GM23338 (cell line): ENCODE data around the gene SPAG16. TPM values are rescaled to one million over a fixed set of nuclear protein-coding genes. Genes with fewer than 3 reads are reported as not detected.

Source experiments
- ATAC-seq: fragments of 200-7000 bp; cut with Tn5 transposase; 3 replicates; pipeline ENCODE4 v1.9.1; 2020
- DNase-seq: peaks from one replicate; pipeline ENCODE4 v3.0.0-alpha.2; 2015; ENCODE audit warnings: low spot score
- H2AFZ ChIP-seq: fragments of 200-600 bp; sonication (generic); 2 replicates; pipeline ENCODE4 v1.8.0; 2016; ENCODE audit warnings: antibody characterized with exemption, mild to moderate bottlenecking, moderate library complexity
- H3F3A ChIP-seq: fragments of 200-600 bp; sonication (generic); replicated peaks from 2 replicates; pipeline ENCODE4 v1.8.0; 2017; ENCODE audit warnings: antibody characterized with exemption, mixed run types, low read depth
- H3K27ac ChIP-seq: fragments of 200-600 bp; sonication (generic); 2 replicates; pipeline ENCODE4 v1.6.1; 2016; ENCODE audit warnings: low read depth
- H3K27me3 ChIP-seq: fragments of 200-600 bp; sonication (generic); 2 replicates; pipeline ENCODE4 v1.8.0; 2016; ENCODE audit warnings: mild to moderate bottlenecking, mixed run types, moderate library complexity; ENCODE audit not compliant: insufficient read depth
- H3K36me3 ChIP-seq: fragments of 200-600 bp; sonication (generic); 2 replicates; pipeline ENCODE4 v1.8.0; 2016; ENCODE audit warnings: mild to moderate bottlenecking; ENCODE audit not compliant: insufficient read depth
- H3K4me1 ChIP-seq: fragments of 200-600 bp; sonication (generic); 2 replicates; pipeline ENCODE4 v1.8.0; 2016; ENCODE audit warnings: mild to moderate bottlenecking, moderate library complexity; ENCODE audit not compliant: insufficient read depth
- H3K4me2 ChIP-seq: fragments of 200-600 bp; sonication (generic); 2 replicates; pipeline ENCODE4 v1.7.1; 2017; ENCODE audit warnings: mixed run types
- H3K4me3 ChIP-seq: fragments of 200-600 bp; sonication (generic); 2 replicates; pipeline ENCODE4 v1.6.1; 2016; ENCODE audit warnings: mixed run types
- H3K79me2 ChIP-seq: fragments of 200-600 bp; sonication (generic); replicated peaks from 2 replicates; pipeline ENCODE4 v1.8.0; 2017; ENCODE audit warnings: mild to moderate bottlenecking; ENCODE audit not compliant: insufficient read depth
- H3K9me2 ChIP-seq: fragments of 200-600 bp; sonication (generic); 2 replicates; pipeline ENCODE4 v1.8.0; 2017; ENCODE audit not compliant: insufficient read depth
- H4K20me1 ChIP-seq: fragments of 200-600 bp; sonication (generic); replicated peaks from 2 replicates; pipeline ENCODE4 v1.8.0; 2017; ENCODE audit warnings: mild to moderate bottlenecking; ENCODE audit not compliant: insufficient read depth
- H3K27ac Mint-ChIP-seq: 2 replicates; pipeline ENCODE4 v1.8.0; 2020; ENCODE audit warnings: inconsistent platforms, mild to moderate bottlenecking, moderate library complexity, mixed read lengths
- H3K27me3 Mint-ChIP-seq: 3 replicates; pipeline ENCODE4 v1.8.0; 2022; ENCODE audit warnings: low read depth, mild to moderate bottlenecking, moderate library complexity, mixed read lengths, inconsistent platforms; ENCODE audit not compliant: insufficient read depth, poor library complexity
- H3K36me3 Mint-ChIP-seq: 3 replicates; pipeline ENCODE4 v1.8.0; 2021; ENCODE audit warnings: low read depth, mild to moderate bottlenecking, inconsistent platforms, moderate library complexity, mixed read lengths
- H3K4me1 Mint-ChIP-seq: 3 replicates; pipeline ENCODE4 v1.8.0; 2020; ENCODE audit warnings: mild to moderate bottlenecking, inconsistent platforms, mixed read lengths
- H3K4me3 Mint-ChIP-seq: 3 replicates; pipeline ENCODE4 v1.8.0; 2021; ENCODE audit warnings: moderate library complexity, mild to moderate bottlenecking, inconsistent platforms, mixed read lengths
- H3K9me3 Mint-ChIP-seq: 3 replicates; pipeline ENCODE4 v1.8.0; 2020; ENCODE audit warnings: moderate library complexity, mild to moderate bottlenecking, inconsistent platforms, mixed read lengths
- CREB1 ChIP-seq: fragments of 250-450 bp; sonication (Bioruptor Pico); IDR thresholded peaks from 2 replicates; pipeline ENCODE4 v1.5.0; 2020; ENCODE audit warnings: low read depth, mild to moderate bottlenecking, moderate library complexity
- ETS1 ChIP-seq: IDR thresholded peaks from 2 replicates; pipeline ENCODE4 v1.6.1; 2016; ENCODE audit warnings: antibody characterized with exemption
- EZH2 ChIP-seq: fragments of 200-600 bp; sonication (generic); IDR thresholded peaks from one replicate; pipeline ENCODE4 v1.8.0; 2017; ENCODE audit warnings: antibody characterized with exemption, mild to moderate bottlenecking, low read depth; ENCODE audit not compliant: unreplicated experiment
- EZH2phosphoT487 ChIP-seq: fragments of 200-600 bp; sonication (generic); IDR thresholded peaks from one replicate; pipeline ENCODE4 v1.8.1; 2018; ENCODE audit warnings: antibody characterized with exemption; ENCODE audit not compliant: unreplicated experiment
- JUNB ChIP-seq: IDR thresholded peaks from one replicate; pipeline ENCODE4 v1.6.1; 2016; ENCODE audit warnings: antibody characterized with exemption; ENCODE audit not compliant: unreplicated experiment
- POLR2AphosphoS5 ChIP-seq: IDR thresholded peaks from 2 replicates; pipeline ENCODE4 v1.6.1; 2016; ENCODE audit warnings: antibody characterized with exemption, low read depth
- REST ChIP-seq: IDR thresholded peaks from one replicate; pipeline ENCODE4 v1.6.1; 2018; ENCODE audit warnings: antibody characterized with exemption; ENCODE audit not compliant: unreplicated experiment
- STAT1 ChIP-seq: IDR thresholded peaks from one replicate; pipeline ENCODE4 v1.6.1; 2016; ENCODE audit warnings: antibody characterized with exemption; ENCODE audit not compliant: unreplicated experiment
- ZNF331 ChIP-seq: fragments of 250-450 bp; sonication (Bioruptor Pico); IDR thresholded peaks from 2 replicates; pipeline ENCODE4 v1.5.0; 2020; ENCODE audit warnings: low read depth, mild to moderate bottlenecking, moderate library complexity
- polyA plus RNA-seq: library from polyadenylated mRNA; unstranded; fragments of >200 nt; fragmentation: Nextera tagmentation; extraction: Ambion mirVana; gene quantifications from 2 replicates; pipeline ENCODE4 v1.2.1, GENCODE V29; 2016
- total RNA-seq: library from RNA; depleted of rRNA; stranded (reverse); fragments of >200 nt; shearing (Covaris generic); gene quantifications from 2 replicates; pipeline ENCODE4 v1.2.3, GENCODE V29; 2014
- TF ChIP-seq, protein P1 (sequence below): fragments of 250-450 bp; sonication (Bioruptor Pico); IDR thresholded peaks from 2 replicates; pipeline ENCODE4 v1.5.0; 2020; ENCODE audit warnings: mild to moderate bottlenecking, moderate library complexity
- TF ChIP-seq, protein P2 (sequence below), 2 experiments: fragments of 200-600 bp in 1 of 2; sonication (generic) in 1 of 2; conservative IDR thresholded peaks; 2 replicates each; pipeline versions ENCODE4 v1.5.1 to v1.6.1; 2016 to 2017; ENCODE audit warnings: antibody characterized with exemption in 2 of 2, low read depth in 2 of 2, mild to moderate bottlenecking in 2 of 2, moderate library complexity in 1 of 2

SPAG16 gene
- total and polyA plus RNA-seq, 2 experiments from 2014 or later: 19.7 to 47.8 TPM

DNA sequence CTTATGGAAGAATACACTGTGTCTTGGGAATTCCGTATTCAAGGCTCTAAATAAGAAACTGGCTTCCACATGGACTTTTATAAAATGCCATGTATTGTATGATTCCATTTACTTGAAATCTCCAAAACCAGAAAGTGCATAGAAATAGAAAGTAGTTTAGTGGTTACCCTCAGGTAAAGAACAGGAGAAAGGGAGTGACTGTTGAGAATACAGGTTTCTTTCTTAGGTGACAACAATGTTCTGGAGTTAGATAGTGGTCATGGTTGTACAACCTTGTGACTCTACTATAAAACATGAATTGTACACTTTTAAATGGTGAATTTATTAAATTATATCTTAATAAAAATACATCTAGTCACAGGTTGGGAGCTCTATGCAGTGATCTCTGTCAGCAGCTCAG, 481.8 kb downstream of the SPAG16 start:
- no peak overlapping the region for H3K4me2 ChIP-seq
- H3K27me3 ChIP-seq: no peaks in the 10 kb centered on the region
- no peak overlapping the region for H3K27ac ChIP-seq
- H2AFZ ChIP-seq: no peak overlapping the region
- H4K20me1 ChIP-seq: no peaks in the 10 kb centered on the region
- H3K4me3 ChIP-seq: no peak overlapping the region
- no peak overlapping the region for H3K4me3 Mint-ChIP-seq
- H3F3A ChIP-seq: no peaks in the 10 kb centered on the region
- H3K36me3 ChIP-seq: no peaks in the 10 kb centered on the region
- ATAC-seq: no peak
- no peaks in the 10 kb centered on the region for H3K9me3 Mint-ChIP-seq
- no peak overlapping the region for H3K27ac Mint-ChIP-seq
- H3K9me2 ChIP-seq: no peaks in the 10 kb centered on the region
- no peaks in the 10 kb centered on the region for H3K79me2 ChIP-seq
- peaks cover 3% of the 10 kb centered on the region; the same call in 2 of the 3 replicates for H3K4me1 Mint-ChIP-seq
- no peaks in the 10 kb centered on the region for H3K27me3 Mint-ChIP-seq
- TF ChIP-seq ETS1 (no peak), JUNB (no peak), EZH2phosphoT487 (no peak), STAT1 (no peak), EZH2 (no peak), ZNF331 (no peak), CREB1 (CRISPR knock-in tag) (no peak), POLR2AphosphoS5 (no peak), REST (no peak)
- TF ChIP-seq, protein P1, sequence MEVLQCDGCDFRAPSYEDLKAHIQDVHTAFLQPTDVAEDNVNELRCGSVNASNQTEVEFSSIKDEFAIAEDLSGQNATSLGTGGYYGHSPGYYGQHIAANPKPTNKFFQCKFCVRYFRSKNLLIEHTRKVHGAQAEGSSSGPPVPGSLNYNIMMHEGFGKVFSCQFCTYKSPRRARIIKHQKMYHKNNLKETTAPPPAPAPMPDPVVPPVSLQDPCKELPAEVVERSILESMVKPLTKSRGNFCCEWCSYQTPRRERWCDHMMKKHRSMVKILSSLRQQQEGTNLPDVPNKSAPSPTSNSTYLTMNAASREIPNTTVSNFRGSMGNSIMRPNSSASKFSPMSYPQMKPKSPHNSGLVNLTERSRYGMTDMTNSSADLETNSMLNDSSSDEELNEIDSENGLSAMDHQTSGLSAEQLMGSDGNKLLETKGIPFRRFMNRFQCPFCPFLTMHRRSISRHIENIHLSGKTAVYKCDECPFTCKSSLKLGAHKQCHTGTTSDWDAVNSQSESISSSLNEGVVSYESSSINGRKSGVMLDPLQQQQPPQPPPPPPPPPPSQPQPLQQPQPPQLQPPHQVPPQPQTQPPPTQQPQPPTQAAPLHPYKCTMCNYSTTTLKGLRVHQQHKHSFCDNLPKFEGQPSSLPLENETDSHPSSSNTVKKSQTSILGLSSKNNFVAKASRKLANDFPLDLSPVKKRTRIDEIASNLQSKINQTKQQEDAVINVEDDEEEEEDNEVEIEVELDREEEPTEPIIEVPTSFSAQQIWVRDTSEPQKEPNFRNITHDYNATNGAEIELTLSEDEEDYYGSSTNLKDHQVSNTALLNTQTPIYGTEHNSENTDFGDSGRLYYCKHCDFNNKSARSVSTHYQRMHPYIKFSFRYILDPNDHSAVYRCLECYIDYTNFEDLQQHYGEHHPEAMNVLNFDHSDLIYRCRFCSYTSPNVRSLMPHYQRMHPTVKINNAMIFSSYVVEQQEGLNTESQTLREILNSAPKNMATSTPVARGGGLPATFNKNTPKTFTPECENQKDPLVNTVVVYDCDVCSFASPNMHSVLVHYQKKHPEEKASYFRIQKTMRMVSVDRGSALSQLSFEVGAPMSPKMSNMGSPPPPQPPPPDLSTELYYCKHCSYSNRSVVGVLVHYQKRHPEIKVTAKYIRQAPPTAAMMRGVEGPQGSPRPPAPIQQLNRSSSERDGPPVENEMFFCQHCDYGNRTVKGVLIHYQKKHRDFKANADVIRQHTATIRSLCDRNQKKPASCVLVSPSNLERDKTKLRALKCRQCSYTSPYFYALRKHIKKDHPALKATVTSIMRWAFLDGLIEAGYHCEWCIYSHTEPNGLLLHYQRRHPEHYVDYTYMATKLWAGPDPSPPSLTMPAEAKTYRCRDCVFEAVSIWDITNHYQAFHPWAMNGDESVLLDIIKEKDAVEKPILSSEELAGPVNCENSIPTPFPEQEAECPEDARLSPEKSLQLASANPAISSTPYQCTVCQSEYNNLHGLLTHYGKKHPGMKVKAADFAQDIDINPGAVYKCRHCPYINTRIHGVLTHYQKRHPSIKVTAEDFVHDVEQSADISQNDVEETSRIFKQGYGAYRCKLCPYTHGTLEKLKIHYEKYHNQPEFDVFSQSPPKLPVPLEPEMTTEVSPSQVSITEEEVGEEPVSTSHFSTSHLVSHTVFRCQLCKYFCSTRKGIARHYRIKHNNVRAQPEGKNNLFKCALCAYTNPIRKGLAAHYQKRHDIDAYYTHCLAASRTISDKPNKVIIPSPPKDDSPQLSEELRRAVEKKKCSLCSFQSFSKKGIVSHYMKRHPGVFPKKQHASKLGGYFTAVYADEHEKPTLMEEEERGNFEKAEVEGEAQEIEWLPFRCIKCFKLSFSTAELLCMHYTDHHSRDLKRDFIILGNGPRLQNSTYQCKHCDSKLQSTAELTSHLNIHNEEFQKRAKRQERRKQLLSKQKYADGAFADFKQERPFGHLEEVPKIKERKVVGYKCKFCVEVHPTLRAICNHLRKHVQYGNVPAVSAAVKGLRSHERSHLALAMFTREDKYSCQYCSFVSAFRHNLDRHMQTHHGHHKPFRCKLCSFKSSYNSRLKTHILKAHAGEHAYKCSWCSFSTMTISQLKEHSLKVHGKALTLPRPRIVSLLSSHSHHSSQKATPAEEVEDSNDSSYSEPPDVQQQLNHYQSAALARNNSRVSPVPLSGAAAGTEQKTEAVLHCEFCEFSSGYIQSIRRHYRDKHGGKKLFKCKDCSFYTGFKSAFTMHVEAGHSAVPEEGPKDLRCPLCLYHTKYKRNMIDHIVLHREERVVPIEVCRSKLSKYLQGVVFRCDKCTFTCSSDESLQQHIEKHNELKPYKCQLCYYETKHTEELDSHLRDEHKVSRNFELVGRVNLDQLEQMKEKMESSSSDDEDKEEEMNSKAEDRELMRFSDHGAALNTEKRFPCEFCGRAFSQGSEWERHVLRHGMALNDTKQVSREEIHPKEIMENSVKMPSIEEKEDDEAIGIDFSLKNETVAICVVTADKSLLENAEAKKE: no peak
- TF ChIP-seq, protein P2, sequence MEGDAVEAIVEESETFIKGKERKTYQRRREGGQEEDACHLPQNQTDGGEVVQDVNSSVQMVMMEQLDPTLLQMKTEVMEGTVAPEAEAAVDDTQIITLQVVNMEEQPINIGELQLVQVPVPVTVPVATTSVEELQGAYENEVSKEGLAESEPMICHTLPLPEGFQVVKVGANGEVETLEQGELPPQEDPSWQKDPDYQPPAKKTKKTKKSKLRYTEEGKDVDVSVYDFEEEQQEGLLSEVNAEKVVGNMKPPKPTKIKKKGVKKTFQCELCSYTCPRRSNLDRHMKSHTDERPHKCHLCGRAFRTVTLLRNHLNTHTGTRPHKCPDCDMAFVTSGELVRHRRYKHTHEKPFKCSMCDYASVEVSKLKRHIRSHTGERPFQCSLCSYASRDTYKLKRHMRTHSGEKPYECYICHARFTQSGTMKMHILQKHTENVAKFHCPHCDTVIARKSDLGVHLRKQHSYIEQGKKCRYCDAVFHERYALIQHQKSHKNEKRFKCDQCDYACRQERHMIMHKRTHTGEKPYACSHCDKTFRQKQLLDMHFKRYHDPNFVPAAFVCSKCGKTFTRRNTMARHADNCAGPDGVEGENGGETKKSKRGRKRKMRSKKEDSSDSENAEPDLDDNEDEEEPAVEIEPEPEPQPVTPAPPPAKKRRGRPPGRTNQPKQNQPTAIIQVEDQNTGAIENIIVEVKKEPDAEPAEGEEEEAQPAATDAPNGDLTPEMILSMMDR (conservative IDR thresholded peaks at IDR 0.05; ENCODE audit: low read depth in 2 of 2): no peak
- H3K36me3 Mint-ChIP-seq: no peaks in the 10 kb centered on the region
- H3K4me1 ChIP-seq: no peaks in the 10 kb centered on the region
- no peak for DNase-seq
